Left ventricle myocardium inferior (tissue), 1 donor: Measurements from ENCODE around the gene IQSEC1. TPM values are rescaled to one million over a fixed set of nuclear protein-coding genes. Genes with fewer than 3 reads are reported as not detected.
A peak's percentile ranks its signal among the peaks of the same experiment; 100 is the strongest.

ENCODE experiments used
- DNase-seq: peaks from one replicate; pipeline ENCODE4 v3.0.0-alpha.2; 2020
- H3K27ac ChIP-seq: fragments of 200-600 bp; replicated peaks from 2 replicates; pipeline ENCODE4 v1.8.0; 2021
- H3K27me3 ChIP-seq: fragments of 200-600 bp; 2 replicates; pipeline ENCODE4 v1.8.0; 2021; ENCODE audit warnings: low read depth
- H3K36me3 ChIP-seq: fragments of 200-600 bp; 2 replicates; pipeline ENCODE4 v1.8.0; 2021
- H3K4me1 ChIP-seq: fragments of 200-600 bp; 2 replicates; pipeline ENCODE4 v1.8.0; 2021
- H3K4me3 ChIP-seq: fragments of 200-600 bp; 2 replicates; pipeline ENCODE4 v1.8.0; 2021; ENCODE audit warnings: mild to moderate bottlenecking, moderate library complexity
- H3K9me3 ChIP-seq: fragments of 200-600 bp; replicated peaks from 2 replicates; pipeline ENCODE4 v1.8.0; 2021
- CTCF ChIP-seq: fragments of 200-600 bp; IDR thresholded peaks from 2 replicates; pipeline ENCODE4 v1.8.0; 2021; ENCODE audit warnings: antibody characterized with exemption, mild to moderate bottlenecking, borderline replicate concordance
- intact Hi-C: fragments of 100-400 bp; cut with micrococcal nuclease; formaldehyde crosslinking; loops from one replicate; pipeline ENCODE4 v1.11.0; 2022
- total RNA-seq: library from RNA; stranded (reverse); fragmentation: NEBNext Ultra II Directional; extraction: Animal tissue kit (Norgen Biotek cat#: 25700); gene quantifications from one replicate; pipeline ENCODE4 v1.2.1, GENCODE V29; 2021
- donor health status: DM: no; HTN: yes; CAD: no; lungs with severe emphysema.

The IQSEC1 gene
- total RNA-seq, 1 donor from 2014 or later, result 78.6 TPM

- Histone ChIP-seq H3K36me3 (no peaks in the 10 kb centered on the region), H3K4me1 (peaks cover 18% of the 10 kb centered on the region), H3K27ac (no peak overlapping the region), H3K4me3 (no peak overlapping the region), H3K27me3 (peaks cover 29% of the 10 kb centered on the region), H3K9me3 (no peaks in the 10 kb centered on the region)
- TF ChIP-seq CTCF, result no peak
- intact Hi-C loops, result no loop called here
- DNase-seq, result peak; percentile 2
Measured at GRCh38 chr3:13113346-13114330, 40.4 kb upstream of the IQSEC1 start.

GRCh38 chr3:13112521-13113345 is 39.5 kb upstream of the IQSEC1 start:
- DNase-seq, result peak; percentile 7
- H3K9me3 ChIP-seq, result no peaks in the 10 kb centered on the region
- no peaks in the 10 kb centered on the region for H3K36me3 ChIP-seq
- TF ChIP-seq CTCF, result no peak
- H3K27me3 ChIP-seq, result peaks cover 20% of the 10 kb centered on the region
- H3K27ac ChIP-seq, result no peak overlapping the region
- peaks cover 18% of the 10 kb centered on the region for H3K4me1 ChIP-seq
- no peak overlapping the region for H3K4me3 ChIP-seq
- intact Hi-C loops, result no loop called here

- no peak for TF ChIP-seq CTCF
- Histone ChIP-seq H3K9me3 (no peaks in the 10 kb centered on the region), H3K27me3 (peaks cover 13% of the 10 kb centered on the region), H3K4me3 (no peak overlapping the region), H3K27ac (no peak overlapping the region), H3K36me3 (no peaks in the 10 kb centered on the region), H3K4me1 (peaks cover 18% of the 10 kb centered on the region)
- intact Hi-C loops, result no loop called here
- DNase-seq, result no peak
Measured at GRCh38 chr3:13111873-13112520, 38.8 kb upstream of the IQSEC1 start.

- H3K4me3 ChIP-seq, result no peak overlapping the region
- H3K36me3 ChIP-seq, result no peaks in the 10 kb centered on the region
- no peak for TF ChIP-seq CTCF
- DNase-seq, result no peak
- no peak overlapping the region for H3K27ac ChIP-seq
- peaks cover 12% of the 10 kb centered on the region for H3K27me3 ChIP-seq
- H3K4me1 ChIP-seq, result peaks cover 18% of the 10 kb centered on the region
- intact Hi-C loops, result no loop called here
- no peaks in the 10 kb centered on the region for H3K9me3 ChIP-seq
Measured at GRCh38 chr3:13111173-13111872, 38.1 kb upstream of the IQSEC1 start.
